HG03378 (cell line): ENCODE measurements around the gene RFT1.
"Not testable (repeated sequence)": the region's sequence is repeated elsewhere in the genome, so short reads cannot be mapped to it uniquely, and the experiment has no call there.

Experiments used
- ATAC-seq: cut with Tn5 transposase; IDR thresholded peaks from one replicate; pipeline ENCODE4 v1.9.1; 2021; ENCODE audit warnings: mild to moderate bottlenecking, moderate library complexity; ENCODE audit not compliant: unreplicated experiment

RFT1 gene

GRCh38 chr3:53163444-53164387 is 33.5 kb upstream of the RFT1 start:
- ATAC-seq = peak; percentile 0

DNA sequence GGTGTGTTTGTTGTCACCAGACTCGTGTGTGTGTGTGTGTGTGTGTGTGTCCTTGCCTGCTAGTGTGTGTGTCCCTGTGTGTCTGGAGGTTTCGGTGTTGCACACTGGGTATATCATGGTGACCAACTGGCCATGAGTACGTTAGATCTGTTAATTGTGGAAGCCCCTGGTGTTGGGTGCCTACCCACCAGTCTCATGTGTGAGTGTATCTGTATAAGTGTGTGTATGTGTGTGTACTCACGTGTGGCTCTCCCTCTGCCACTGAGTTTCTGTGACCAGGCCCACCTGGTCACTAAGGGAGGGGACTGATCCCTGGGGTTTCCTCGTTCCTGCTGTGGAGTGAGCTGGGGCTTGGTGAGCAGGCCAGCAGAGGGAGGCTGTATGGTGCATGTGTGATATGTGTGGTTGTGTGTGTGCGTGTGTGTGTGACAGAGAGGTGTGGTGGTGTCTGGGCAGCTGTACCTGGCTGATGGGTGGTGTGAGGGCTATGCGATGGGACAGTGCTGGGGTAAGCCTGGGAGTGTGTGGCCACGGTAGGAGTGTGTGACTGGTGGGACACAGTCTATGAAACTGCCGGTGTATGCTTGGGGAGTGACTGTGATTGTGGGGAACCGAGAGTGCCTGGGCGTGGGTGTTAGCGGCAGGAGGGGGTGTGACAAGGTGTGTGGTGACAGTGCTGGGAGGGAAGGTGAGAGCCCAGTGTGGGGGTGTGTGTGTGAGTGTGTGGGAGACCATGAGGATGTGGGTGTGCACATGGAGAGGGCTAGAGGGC is 32.6 kb upstream of the RFT1 start:
- peak; percentile 35 for ATAC-seq

DNA sequence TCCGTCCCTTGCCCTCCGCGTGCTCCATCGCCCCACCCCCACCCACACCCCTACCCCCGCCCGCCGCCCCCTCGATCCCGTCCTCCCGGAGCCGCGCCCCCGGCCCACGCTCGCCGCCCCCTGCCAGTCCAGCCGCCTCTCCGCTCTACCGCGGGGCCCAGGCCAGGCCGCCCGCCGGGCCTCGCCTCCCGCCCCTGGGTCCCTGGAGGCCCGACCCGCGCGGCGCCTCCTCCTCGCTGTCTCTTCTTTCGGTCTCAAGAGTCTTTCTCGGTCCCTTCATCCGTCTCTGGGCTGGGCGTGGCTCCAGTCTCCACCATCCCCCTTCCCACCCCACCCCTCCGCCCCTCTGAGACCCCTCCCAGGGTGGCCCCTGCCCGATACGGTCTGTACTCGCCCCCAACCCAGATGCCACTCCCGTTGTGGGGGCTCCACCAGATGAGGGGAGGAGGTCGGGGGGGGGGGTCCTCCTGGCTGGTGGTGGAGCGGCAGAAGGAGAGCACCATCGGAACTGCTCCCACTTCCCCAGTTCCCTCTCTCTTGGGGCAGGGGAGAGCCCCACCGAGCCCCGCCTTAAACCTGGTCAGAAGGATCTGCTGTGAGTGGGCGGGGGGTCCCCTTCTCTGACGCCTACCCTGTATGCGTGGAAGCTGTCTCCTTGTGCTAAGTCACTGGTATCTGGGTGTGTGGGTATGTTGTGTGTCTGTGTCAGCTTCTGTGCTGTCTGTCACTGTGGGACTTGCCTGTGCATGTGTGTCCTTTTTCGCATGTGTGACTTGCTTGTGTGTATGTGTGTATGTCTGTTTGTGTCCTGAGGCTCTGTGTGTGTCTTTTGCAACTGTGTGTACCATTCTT is 31.8 kb upstream of the RFT1 start:
- ATAC-seq = no peak

DNA sequence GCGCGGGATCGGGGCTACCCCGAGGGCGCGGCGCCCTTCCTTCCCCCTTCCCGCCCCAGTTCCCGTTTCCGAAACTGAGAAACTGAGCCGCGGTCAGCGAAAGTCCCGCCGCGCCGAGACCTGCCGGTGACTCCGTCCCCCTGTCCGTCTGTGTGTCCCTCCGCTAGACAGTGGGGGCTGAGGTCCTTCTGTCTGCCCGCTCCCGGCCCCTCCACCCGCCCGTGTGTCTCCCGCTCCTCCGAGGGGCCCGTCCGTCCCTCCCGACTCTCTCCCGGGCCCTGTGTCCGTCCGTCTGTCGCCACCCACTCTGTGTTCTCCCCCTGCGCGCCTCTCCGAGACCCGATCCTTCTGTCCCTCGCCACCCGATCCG is 31.2 kb upstream of the RFT1 start:
- ATAC-seq = no peak

GRCh38 chr3:53160660-53161449 is 30.6 kb upstream of the RFT1 start, which contains the start of gene PRKCD:
TSS of gene PRKCD (plus strand) at chr3:53161209. CDS start at chr3:53178423, 17,214 bp downstream.
- ATAC-seq = peak; percentile 35

GRCh38 chr3:53160061-53160659 is 29.9 kb upstream of the RFT1 start:
- no peak for ATAC-seq

- ATAC-seq = no peak
Observed at GRCh38 chr3:53159156-53160060, 29.2 kb upstream of the RFT1 start.

GRCh38 chr3:53158765-53159155 is 28.5 kb upstream of the RFT1 start:
- no peak for ATAC-seq

GRCh38 chr3:53157974-53158580 is 27.8 kb upstream of the RFT1 start:
- ATAC-seq = no peak

DNA sequence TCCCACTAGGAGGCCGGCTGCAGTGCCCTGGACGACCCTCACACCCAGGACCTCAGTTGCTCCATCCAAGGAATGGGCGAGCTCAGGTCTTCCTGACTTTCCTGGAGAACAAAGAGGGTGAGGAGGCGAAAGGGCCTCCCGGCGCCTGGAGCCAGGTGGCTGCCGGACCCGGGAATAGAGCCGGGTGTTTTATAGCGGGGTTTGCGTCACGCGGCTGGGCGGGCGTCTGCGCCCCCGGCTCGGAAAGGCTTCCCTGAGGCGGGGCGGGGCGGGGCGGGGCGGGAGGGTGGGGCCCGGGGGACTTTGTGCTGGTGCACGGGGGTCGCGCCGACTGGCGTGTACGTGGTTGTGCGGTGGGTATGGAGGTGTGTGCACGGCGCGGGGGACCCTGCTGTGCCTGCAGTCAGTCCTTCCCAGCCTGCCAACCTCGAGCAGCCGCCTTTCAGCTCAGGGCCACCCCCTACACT is 26.2 kb upstream of the RFT1 start:
- ATAC-seq = no peak

GRCh38 chr3:53155760-53156159 is 25.5 kb upstream of the RFT1 start:
- no peak for ATAC-seq

GRCh38 chr3:53154881-53155285 is 24.6 kb upstream of the RFT1 start:
- ATAC-seq = no peak

DNA sequence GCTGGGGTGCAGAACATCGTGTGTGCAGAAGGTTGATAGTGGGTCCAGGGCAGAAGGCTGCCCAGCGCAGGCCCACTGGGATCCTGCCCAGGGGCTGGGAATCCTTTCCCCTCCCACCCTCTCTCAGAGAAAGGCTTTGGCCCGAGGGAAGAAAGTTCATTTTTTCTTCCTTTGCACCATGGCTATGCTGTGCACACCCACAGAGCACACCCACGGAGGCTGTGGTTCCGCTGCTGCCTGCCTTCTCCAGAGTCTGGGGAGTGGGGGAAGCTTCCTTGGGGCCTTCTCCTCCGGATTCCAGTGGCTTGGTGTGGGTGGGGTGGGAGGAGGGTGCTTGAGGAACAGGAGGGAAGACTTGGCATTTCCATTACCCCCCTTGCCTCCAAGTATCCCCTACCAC is 23.7 kb upstream of the RFT1 start:
- no peak for ATAC-seq

DNA sequence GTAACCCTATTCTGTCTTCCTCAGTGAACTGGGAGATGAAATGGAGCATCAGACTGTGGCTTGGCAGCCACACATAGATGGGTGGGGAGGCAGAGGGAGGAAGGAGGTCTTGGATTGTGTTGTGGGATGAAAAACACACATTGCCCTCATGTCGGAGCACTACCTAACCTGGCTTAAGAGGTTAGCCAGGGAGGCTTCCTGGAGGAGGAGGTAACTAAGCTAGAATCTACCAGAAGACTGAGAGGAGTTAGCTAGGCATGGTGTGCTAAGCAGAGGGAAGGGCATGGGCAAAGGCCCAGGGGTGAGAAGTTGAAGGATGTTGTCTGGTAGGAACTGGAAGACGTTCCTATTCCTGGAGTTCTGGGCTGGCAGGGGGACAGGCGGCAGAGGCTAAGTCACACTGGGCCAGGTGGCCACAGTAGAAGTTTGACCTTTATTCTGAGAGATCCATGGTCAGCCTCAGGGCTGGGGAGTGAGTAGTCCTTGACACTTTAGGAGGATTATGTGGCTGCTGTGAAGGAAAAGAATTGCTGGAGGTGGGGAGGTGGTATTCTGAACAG is 23.1 kb upstream of the RFT1 start:
- no peak for ATAC-seq

DNA sequence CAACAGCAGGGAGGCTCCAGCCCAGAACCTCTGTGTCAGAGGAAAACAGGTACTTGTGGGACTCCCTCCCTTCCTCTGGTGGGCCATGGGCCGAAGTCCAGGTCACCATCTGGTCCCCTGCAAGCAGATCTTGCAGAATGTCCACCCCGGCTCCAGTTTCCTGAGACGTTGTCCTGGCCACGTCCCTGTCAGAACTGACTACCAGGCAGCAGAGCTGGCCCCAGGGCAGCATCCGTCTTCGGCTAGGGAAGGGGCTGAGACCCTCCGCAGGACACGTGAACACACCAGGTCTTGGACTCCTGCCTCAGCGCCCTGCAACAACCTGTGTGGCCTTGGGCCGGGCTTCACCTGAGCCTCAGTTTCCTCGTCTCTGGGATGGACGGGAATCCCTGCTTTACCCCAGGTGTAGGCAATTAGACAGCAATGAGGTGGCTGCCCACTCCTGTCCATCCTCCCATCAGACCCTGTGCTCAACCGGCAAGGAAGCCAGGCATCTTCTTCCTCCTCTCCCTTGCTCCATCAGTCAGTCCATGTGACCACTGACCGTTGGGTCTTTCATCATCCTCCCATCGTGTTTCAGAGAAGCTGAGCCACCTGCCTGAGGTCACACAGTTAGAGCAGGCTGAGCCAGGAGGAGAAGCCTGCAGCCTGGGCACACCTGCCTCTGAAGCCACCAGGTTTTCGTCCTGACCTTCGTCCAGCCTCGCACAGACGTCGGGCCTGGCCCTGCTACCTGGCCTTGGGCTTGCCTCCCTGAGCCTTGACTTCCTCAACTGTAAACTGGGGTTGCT is 21.8 kb upstream of the RFT1 start:
- no peak for ATAC-seq

- no peak for ATAC-seq
Observed at GRCh38 chr3:53151465-53151864, 21.2 kb upstream of the RFT1 start.

- not testable (repeated sequence) for ATAC-seq
Observed at GRCh38 chr3:53151086-53151438, 20.8 kb upstream of the RFT1 start.
